Measurements from ENCODE around the gene ALS2CL.

ALS2CL gene

DNA sequence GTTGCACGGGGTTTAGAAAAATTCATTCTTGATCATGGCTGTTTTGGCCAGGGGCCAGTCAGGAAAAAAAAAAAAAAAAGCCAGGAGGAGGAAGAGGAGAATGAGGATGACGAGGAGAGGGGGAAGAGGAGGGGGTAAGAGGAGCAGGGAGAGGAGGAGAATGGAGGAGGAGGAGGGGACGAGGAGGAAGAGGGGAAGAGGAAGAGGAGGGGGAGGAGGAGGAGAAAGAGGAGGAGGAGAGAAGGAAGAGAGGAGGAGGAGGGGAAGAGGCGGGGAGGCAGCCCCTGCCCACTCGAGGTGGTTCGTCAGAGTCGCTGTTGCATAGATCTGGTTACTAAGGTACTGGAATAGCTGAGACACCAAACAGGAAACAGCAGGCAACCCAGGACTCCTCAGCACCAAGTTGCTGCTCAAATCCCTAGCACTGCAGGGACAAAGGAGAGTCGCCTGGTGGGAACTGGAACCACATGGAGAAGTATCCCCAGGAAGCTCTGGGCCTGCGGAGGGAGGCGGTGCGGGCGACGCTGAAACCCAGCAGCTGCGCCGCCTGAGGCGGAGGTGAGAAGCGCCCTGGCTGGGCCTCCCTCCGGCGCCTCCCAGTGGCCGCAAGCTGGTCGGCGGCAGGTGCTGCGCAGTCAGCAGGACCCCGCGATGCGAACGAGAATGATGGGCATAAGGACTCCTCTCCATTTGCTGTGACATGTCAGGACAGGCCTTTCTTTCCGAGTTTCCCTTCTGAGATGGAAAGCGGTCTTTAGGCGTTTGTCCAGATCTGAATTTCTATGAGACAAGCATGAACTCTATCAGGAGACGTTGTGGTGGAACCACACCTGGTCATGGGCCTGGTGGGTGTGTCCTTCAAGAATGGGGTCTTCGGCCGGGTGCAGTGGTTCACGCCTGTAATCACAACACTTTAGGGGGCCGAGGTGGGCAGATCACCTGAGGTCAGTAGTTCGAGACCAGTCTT, 63.6 kb downstream of the ALS2CL start:
- TF ChIP-seq, protein P1, sequence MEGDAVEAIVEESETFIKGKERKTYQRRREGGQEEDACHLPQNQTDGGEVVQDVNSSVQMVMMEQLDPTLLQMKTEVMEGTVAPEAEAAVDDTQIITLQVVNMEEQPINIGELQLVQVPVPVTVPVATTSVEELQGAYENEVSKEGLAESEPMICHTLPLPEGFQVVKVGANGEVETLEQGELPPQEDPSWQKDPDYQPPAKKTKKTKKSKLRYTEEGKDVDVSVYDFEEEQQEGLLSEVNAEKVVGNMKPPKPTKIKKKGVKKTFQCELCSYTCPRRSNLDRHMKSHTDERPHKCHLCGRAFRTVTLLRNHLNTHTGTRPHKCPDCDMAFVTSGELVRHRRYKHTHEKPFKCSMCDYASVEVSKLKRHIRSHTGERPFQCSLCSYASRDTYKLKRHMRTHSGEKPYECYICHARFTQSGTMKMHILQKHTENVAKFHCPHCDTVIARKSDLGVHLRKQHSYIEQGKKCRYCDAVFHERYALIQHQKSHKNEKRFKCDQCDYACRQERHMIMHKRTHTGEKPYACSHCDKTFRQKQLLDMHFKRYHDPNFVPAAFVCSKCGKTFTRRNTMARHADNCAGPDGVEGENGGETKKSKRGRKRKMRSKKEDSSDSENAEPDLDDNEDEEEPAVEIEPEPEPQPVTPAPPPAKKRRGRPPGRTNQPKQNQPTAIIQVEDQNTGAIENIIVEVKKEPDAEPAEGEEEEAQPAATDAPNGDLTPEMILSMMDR (IDR thresholded peaks at IDR 0.05; ENCODE audit: control insufficient read depth, insufficient read depth, low read depth, low read length, missing control alignments): peak; percentile 98
- peak overlapping the region; percentile 29 for H3K4me3 ChIP-seq (ENCODE audit: control insufficient read depth, low read depth, low read length)
- DNase-seq (ENCODE audit: low read depth): no peak

DNA sequence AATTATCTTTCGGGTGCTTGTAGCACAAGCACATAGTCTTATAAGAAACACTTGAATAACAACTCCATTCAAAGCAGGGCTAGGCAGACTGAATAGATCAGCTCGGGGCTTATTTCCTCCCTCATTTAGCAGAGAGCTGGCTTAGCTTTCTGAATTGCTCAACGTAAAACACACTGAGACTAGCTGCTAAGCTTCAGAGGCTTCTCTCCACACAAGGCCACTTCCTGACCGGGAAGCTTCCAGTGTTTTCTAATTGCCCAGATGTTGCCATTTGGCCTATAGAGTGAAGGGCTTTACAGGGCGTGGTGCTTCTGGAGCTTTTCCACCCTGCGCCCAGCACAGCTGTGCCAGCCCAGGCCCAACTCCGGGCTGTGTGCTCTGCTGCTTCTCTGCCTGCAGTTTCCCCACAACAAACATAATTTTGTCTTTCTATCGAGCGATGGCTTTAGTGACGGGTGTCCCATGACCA, 64.5 kb downstream of the ALS2CL start:
- no peak for DNase-seq (ENCODE audit: low read depth)
- no peak overlapping the region for H3K4me3 ChIP-seq (ENCODE audit: control insufficient read depth, low read depth, low read length)
- TF ChIP-seq, protein P1 (IDR thresholded peaks at IDR 0.05; ENCODE audit: control insufficient read depth, insufficient read depth, low read depth, low read length, missing control alignments): no peak

DNA sequence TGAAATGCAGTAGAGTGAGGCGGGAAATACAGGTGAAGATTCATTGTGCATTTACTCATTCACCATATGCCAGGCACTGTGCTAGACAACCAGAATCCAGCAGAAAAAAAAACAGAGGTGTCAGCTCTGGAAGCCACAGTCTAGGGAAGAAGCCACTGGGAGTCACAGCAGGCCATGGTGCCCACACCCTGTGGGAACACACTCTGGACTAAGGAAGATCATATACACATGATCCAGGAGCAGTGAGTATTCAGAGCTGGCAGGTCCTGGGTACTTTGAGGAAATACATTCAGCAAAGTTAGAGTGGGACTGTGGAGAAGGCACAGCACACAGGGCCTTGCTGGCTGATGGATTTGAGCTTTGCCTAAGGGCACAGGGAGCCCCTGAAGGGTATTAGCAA, 66.4 kb downstream of the ALS2CL start:
- TF ChIP-seq, protein P1 (IDR thresholded peaks at IDR 0.05; ENCODE audit: control insufficient read depth, insufficient read depth, low read depth, low read length, missing control alignments): no peak
- no peak for DNase-seq (ENCODE audit: low read depth)
- no peak overlapping the region for H3K4me3 ChIP-seq (ENCODE audit: control insufficient read depth, low read depth, low read length)

DNA sequence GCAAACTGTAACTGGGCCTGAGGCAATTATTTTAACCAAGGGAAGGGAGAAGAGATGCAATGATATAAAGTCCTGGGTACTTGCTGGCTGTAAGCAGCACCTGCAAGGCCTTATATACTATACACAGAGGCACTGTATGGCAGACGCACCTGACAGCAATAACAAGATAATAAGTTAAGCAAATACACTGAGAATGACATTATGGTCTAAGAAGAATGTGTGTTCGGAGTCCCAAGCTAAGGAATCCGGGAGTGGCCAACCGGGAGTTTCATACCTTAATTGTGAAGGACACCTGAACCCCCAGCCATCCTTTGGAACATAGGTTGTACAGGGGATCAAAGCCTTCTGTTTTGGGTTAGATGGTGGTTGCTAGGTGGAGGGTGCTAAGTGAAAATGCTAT, 67.4 kb downstream of the ALS2CL start:
- TF ChIP-seq, protein P1 (IDR thresholded peaks at IDR 0.05; ENCODE audit: control insufficient read depth, insufficient read depth, low read depth, low read length, missing control alignments): no peak
- H3K4me3 ChIP-seq (ENCODE audit: control insufficient read depth, low read depth, low read length): no peak overlapping the region
- DNase-seq (ENCODE audit: low read depth): no peak

DNA sequence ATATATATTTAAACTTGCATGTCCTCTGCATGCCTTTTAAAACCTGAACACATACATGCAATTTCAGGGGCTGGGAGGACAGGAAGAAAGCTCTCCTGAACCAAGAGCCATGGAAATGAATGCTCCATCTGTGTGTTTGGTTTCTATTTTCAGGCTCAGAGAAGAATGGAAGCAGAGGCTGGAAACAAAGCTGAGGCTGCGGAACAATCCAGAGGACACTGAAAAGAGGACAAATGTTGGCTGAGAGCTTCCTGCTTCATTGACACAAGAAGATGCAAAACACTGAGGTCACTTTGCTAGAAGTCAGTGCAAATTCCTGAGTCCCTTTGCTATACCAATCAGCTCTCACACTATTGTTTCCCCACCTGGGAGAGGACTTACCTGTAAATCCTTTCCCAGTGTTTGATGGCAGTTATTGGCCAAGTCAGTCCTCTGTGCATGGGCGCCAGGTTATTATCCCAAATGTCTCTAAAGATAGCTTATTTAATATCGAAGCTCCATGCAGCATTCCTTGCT, 68.4 kb downstream of the ALS2CL start:
- TF ChIP-seq, protein P1 (IDR thresholded peaks at IDR 0.05; ENCODE audit: control insufficient read depth, insufficient read depth, low read depth, low read length, missing control alignments): no peak
- no peak overlapping the region for H3K4me3 ChIP-seq (ENCODE audit: control insufficient read depth, low read depth, low read length)
- DNase-seq (ENCODE audit: low read depth): no peak

GRCh38 chr3:46624533-46624932, 68.9 kb downstream of the ALS2CL start:
- no peak for DNase-seq (ENCODE audit: low read depth)
- no peak overlapping the region for H3K4me3 ChIP-seq (ENCODE audit: control insufficient read depth, low read depth, low read length)
- TF ChIP-seq, protein P1 (IDR thresholded peaks at IDR 0.05; ENCODE audit: control insufficient read depth, insufficient read depth, low read depth, low read length, missing control alignments): no peak
